Loucy (cell line): ENCODE results near the gene ASPDH.

Experiments used
- CTCF ChIP-seq: fragments of 200-600 bp; sonication (generic); conservative IDR thresholded peaks from 2 replicates; pipeline ENCODE4 v1.5.1; 2014; ENCODE audit warnings: mild to moderate bottlenecking, antibody characterized with exemption, low read length
- EZH2phosphoT487 ChIP-seq: fragments of 200-600 bp; IDR thresholded peaks from 2 replicates; pipeline ENCODE4 v1.6.1; 2018; ENCODE audit warnings: antibody characterized with exemption, mild to moderate bottlenecking, moderate library complexity, borderline replicate concordance

DNA sequence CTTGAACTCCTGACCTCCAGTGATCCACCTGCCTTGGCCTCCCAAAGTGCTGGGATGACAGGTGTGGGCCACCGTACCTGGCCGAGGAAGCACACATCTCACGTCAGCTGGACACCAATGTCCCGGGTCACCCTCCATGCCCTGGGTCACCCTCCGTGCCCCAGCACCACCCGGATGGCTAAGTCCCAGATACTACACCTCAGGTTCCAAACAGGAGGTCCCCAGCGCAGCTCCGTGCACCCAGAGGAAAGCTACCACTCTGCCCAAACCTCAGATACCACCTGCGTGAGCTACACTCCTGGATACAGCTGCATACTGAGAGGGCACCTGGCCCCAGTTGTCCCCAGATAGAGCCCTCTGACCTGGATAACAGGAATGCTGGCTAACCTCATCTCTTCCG, 40.5 kb upstream of the ASPDH start:
- TF ChIP-seq EZH2phosphoT487 (no peak), CTCF (no peak)
